CD4-positive, alpha-beta T cell treated with Interleukin-4 for 4 hours (primary cell): ENCODE results near the gene FOXB1.

Experiments
- DNase-seq: peaks from one replicate; pipeline ENCODE4 v3.0.0-alpha.2; 2020

The FOXB1 gene

GRCh38 chr15:60021589-60022378, 17.7 kb downstream of the FOXB1 start:
- no peak for DNase-seq

GRCh38 chr15:60022379-60022741, 18.2 kb downstream of the FOXB1 start:
- no peak for DNase-seq

GRCh38 chr15:60026555-60026954, 22.4 kb downstream of the FOXB1 start:
- no peak for DNase-seq

- DNase-seq = no peak
Observed at GRCh38 chr15:60035344-60035743, 31.2 kb downstream of the FOXB1 start.

GRCh38 chr15:60039316-60039715, 35.2 kb downstream of the FOXB1 start:
- DNase-seq = no peak

- DNase-seq = no peak
Observed at GRCh38 chr15:60043744-60044435, 39.8 kb downstream of the FOXB1 start.

- DNase-seq = no peak
Observed at GRCh38 chr15:60044636-60045270, 40.6 kb downstream of the FOXB1 start.

GRCh38 chr15:60047701-60048100, 43.6 kb downstream of the FOXB1 start:
- DNase-seq = no peak

GRCh38 chr15:60049948-60050347, 45.8 kb downstream of the FOXB1 start:
- no peak for DNase-seq

- DNase-seq = no peak
Observed at GRCh38 chr15:60052796-60053195, 48.7 kb downstream of the FOXB1 start.

- DNase-seq = no peak
Observed at GRCh38 chr15:60054472-60054871, 50.4 kb downstream of the FOXB1 start.
